Smooth muscle cell (in vitro differentiated cells): ENCODE data around the gene TM7SF2. TPM values are rescaled to one million over a fixed set of nuclear protein-coding genes. Genes with fewer than 3 reads are reported as not detected.

Source experiments
- DNase-seq: peaks from one replicate; lab custom pipeline; 2025; ENCODE audit not compliant: unreplicated experiment; lab: John Stamatoyannopoulos, UW
- H2AFZ ChIP-seq: fragments of 200-600 bp; sonication (generic); 2 replicates; pipeline ENCODE4 v1.6.0; 2016; ENCODE audit warnings: antibody characterized with exemption, low read depth, mild to moderate bottlenecking
- H3F3A ChIP-seq: fragments of 200-600 bp; sonication (generic); 2 replicates; pipeline ENCODE4 v1.6.0; 2017; ENCODE audit warnings: antibody characterized with exemption, low read depth
- H3K27ac ChIP-seq: fragments of 200-600 bp; sonication (generic); 2 replicates; pipeline ENCODE4 v1.5.1; 2016; ENCODE audit warnings: low read depth, mild to moderate bottlenecking
- H3K27me3 ChIP-seq: fragments of 200-600 bp; sonication (generic); 2 replicates; pipeline ENCODE4 v1.6.1; 2016; ENCODE audit warnings: low read depth, mild to moderate bottlenecking
- H3K36me3 ChIP-seq: fragments of 200-600 bp; sonication (generic); 2 replicates; pipeline ENCODE4 v1.5.1; 2016; ENCODE audit warnings: low read depth
- H3K4me1 ChIP-seq: fragments of 200-600 bp; sonication (generic); 2 replicates; pipeline ENCODE4 v1.5.1; 2016; ENCODE audit warnings: low read depth
- H3K4me2 ChIP-seq: fragments of 200-600 bp; sonication (generic); 2 replicates; pipeline ENCODE4 v1.6.0; 2016; ENCODE audit warnings: mild to moderate bottlenecking
- H3K4me3 ChIP-seq: fragments of 200-600 bp; sonication (generic); 2 replicates; pipeline ENCODE4 v1.5.1; 2016; ENCODE audit warnings: mild to moderate bottlenecking
- H3K79me2 ChIP-seq: fragments of 200-600 bp; sonication (generic); 2 replicates; pipeline ENCODE4 v1.6.0; 2016; ENCODE audit warnings: low read depth, mild to moderate bottlenecking
- H3K9ac ChIP-seq: fragments of 200-600 bp; sonication (generic); 2 replicates; pipeline ENCODE4 v1.6.0; 2016; ENCODE audit warnings: low read depth
- H3K9me3 ChIP-seq: fragments of 200-600 bp; sonication (generic); replicated peaks from 2 replicates; pipeline ENCODE4 v1.5.1; 2016; ENCODE audit warnings: low read depth
- H4K20me1 ChIP-seq: fragments of 200-600 bp; sonication (generic); 2 replicates; pipeline ENCODE4 v1.6.0; 2016; ENCODE audit warnings: low read depth
- CTCF ChIP-seq: fragments of 200-600 bp; sonication (generic); IDR thresholded peaks from 2 replicates; pipeline ENCODE4 v1.5.1; 2017; ENCODE audit warnings: borderline replicate concordance, mild to moderate bottlenecking, antibody characterized with exemption; ENCODE audit not compliant: insufficient read depth, poor library complexity, severe bottlenecking
- WGBS: methylation state at CpG from one replicate; pipeline ENCODE4 v1.1.7; 2016; ENCODE audit warnings: low lambda C conversion rate; 5-methylcytosine and 5-hydroxymethylcytosine counted together
- polyA plus RNA-seq: library from polyadenylated mRNA; unstranded; fragments of >200 nt; fragmentation: Nextera tagmentation; extraction: Ambion mirVana; gene quantifications from 2 replicates; pipeline ENCODE4 v1.2.1, GENCODE V29; 2016
- total RNA-seq: library from RNA; depleted of rRNA; stranded (reverse); fragments of >200 nt; gene quantifications from 2 replicates; pipeline ENCODE4 v1.2.3, GENCODE V29; 2014

The TM7SF2 gene
- total and polyA plus RNA-seq, 2 experiments from 2014 or later, result 16.8 to 17.4 TPM

DNA sequence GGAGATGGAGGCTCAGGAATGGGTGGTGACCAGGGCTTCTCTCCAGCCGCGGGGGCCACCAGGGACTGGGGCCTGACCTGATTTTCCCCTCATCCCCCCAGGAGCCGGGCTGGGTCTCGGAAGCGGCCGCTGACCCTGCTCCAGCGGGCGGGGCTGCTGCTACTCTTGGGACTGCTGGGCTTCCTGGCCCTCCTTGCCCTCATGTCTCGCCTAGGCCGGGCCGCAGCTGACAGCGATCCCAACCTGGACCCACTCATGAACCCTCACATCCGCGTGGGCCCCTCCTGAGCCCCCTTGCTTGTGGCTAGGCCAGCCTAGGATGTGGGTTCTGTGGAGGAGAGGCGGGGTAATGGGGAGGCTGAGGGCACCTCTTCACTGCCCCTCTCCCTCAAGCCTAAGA lies 23.8 kb upstream of the TM7SF2 start:
- Histone ChIP-seq H3K4me2 (no peak overlapping the region), H3K4me3 (no peak overlapping the region), H3K4me1 (peaks cover 7% of the 10 kb centered on the region), H3K36me3 (no peaks in the 10 kb centered on the region), H3F3A (no peaks in the 10 kb centered on the region), H3K9me3 (no peaks in the 10 kb centered on the region), H3K9ac (no peak overlapping the region), H4K20me1 (no peaks in the 10 kb centered on the region), H2AFZ (no peak overlapping the region), H3K27ac (no peak overlapping the region), H3K27me3 (no peaks in the 10 kb centered on the region), H3K79me2 (peaks cover 20% of the 10 kb centered on the region)
- no peak for DNase-seq
- no peak for TF ChIP-seq CTCF
- WGBS, result 98% methylated on average over 15 of the region's 15 CpGs

GRCh38 chr11:65089621-65090020 lies 22.1 kb upstream of the TM7SF2 start:
- Histone ChIP-seq H3K4me1 (peaks cover 3% of the 10 kb centered on the region), H3K27ac (no peak overlapping the region), H3K4me2 (no peak overlapping the region), H3K36me3 (no peaks in the 10 kb centered on the region), H3K4me3 (no peak overlapping the region), H2AFZ (no peak overlapping the region), H3K27me3 (no peaks in the 10 kb centered on the region), H3F3A (no peaks in the 10 kb centered on the region), H3K9me3 (no peaks in the 10 kb centered on the region), H3K9ac (no peak overlapping the region), H4K20me1 (no peaks in the 10 kb centered on the region), H3K79me2 (peaks cover 10% of the 10 kb centered on the region)
- TF ChIP-seq CTCF, result no peak
- DNase-seq, result no peak
- WGBS, result 97% methylated on average over 4 of the region's 4 CpGs

- no peak for TF ChIP-seq CTCF
- no peaks in the 10 kb centered on the region for H3K27me3 ChIP-seq
Measured at GRCh38 chr11:65090628-65091027, 21.0 kb upstream of the TM7SF2 start.

GRCh38 chr11:65095427-65095826 lies 16.2 kb upstream of the TM7SF2 start:
- Histone ChIP-seq H3K27me3 (no peaks in the 10 kb centered on the region), H3K4me3 (no peak overlapping the region), H3F3A (no peaks in the 10 kb centered on the region), H4K20me1 (peaks cover 4% of the 10 kb centered on the region), H3K36me3 (no peaks in the 10 kb centered on the region), H3K9me3 (no peaks in the 10 kb centered on the region), H3K4me1 (peaks cover 5% of the 10 kb centered on the region), H3K9ac (no peak overlapping the region), H3K4me2 (no peak overlapping the region), H3K27ac (no peak overlapping the region), H2AFZ (no peak overlapping the region), H3K79me2 (peaks cover 16% of the 10 kb centered on the region)
- no peak for TF ChIP-seq CTCF
- DNase-seq, result no peak
- WGBS, result 94% methylated on average over 22 of the region's 22 CpGs

More at GRCh38 chr11:65090628-65091027, 21.0 kb upstream of the TM7SF2 start:
- no peak for DNase-seq
- Histone ChIP-seq H3K27ac (no peak overlapping the region), H3K36me3 (no peaks in the 10 kb centered on the region), H3F3A (no peaks in the 10 kb centered on the region), H3K79me2 (peaks cover under 1% of the 10 kb centered on the region), H3K9me3 (no peaks in the 10 kb centered on the region), H4K20me1 (no peaks in the 10 kb centered on the region), H3K4me1 (no peaks in the 10 kb centered on the region), H3K4me2 (no peak overlapping the region), H3K9ac (no peak overlapping the region), H3K4me3 (no peak overlapping the region), H2AFZ (no peak overlapping the region)
- 96% methylated on average over 4 of the region's 4 CpGs for WGBS
